HEK293 (cell line): ENCODE measurements around the gene ST6GAL1.

Experiments
- GLI2 ChIP-seq: fragments of 450-650 bp; formaldehyde crosslinking; IDR thresholded peaks from 2 replicates; pipeline ENCODE4; 2017; ENCODE audit warnings: missing biosample characterization, missing genetic modification characterization, low read depth, borderline replicate concordance
- GLIS1 ChIP-seq: fragments of 450-650 bp; formaldehyde crosslinking; IDR thresholded peaks from 2 replicates; pipeline ENCODE4 v1.5.1; 2016; ENCODE audit warnings: missing biosample characterization, missing genetic modification characterization
- GLIS2 ChIP-seq: fragments of 450-650 bp; formaldehyde crosslinking; IDR thresholded peaks from 2 replicates; pipeline ENCODE4 v1.5.1; 2016; ENCODE audit warnings: missing biosample characterization, missing genetic modification characterization
- HIC1 ChIP-seq: fragments of 450-650 bp; formaldehyde crosslinking; IDR thresholded peaks from 2 replicates; pipeline ENCODE4 v1.5.1; 2016; ENCODE audit warnings: missing biosample characterization, missing genetic modification characterization
- HOXC10 ChIP-seq: sonication (generic); formaldehyde crosslinking; IDR thresholded peaks from 2 replicates; pipeline ENCODE4 v1.8.1; 2023; ENCODE audit warnings: mild to moderate bottlenecking, missing genetic modification reagents
- KLF10 ChIP-seq: fragments of 450-650 bp; IDR thresholded peaks from 2 replicates; pipeline ENCODE4 v1.5.1; 2018; ENCODE audit warnings: missing biosample characterization, mild to moderate bottlenecking, missing genetic modification characterization
- KLF7 ChIP-seq: fragments of 450-650 bp; formaldehyde crosslinking; IDR thresholded peaks from 2 replicates; pipeline ENCODE4 v1.5.1; 2016; ENCODE audit warnings: missing biosample characterization, missing genetic modification characterization, borderline replicate concordance
- KLF8 ChIP-seq: fragments of 450-650 bp; formaldehyde crosslinking; IDR thresholded peaks from 2 replicates; pipeline ENCODE4 v1.5.1; 2016; ENCODE audit warnings: missing biosample characterization, missing genetic modification characterization
- KLF9 ChIP-seq: fragments of 450-650 bp; formaldehyde crosslinking; IDR thresholded peaks from 2 replicates; pipeline ENCODE4 v1.5.1; 2016; ENCODE audit warnings: missing biosample characterization, missing genetic modification characterization, low read depth
- PRDM1 ChIP-seq: fragments of 450-650 bp; formaldehyde crosslinking; IDR thresholded peaks from 2 replicates; pipeline ENCODE4; 2016; ENCODE audit warnings: missing biosample characterization, missing genetic modification characterization
- TCF7L2 ChIP-seq: IDR thresholded peaks from 2 replicates; pipeline ENCODE4 v1.6.1; 2011; ENCODE audit warnings: low read depth, mild to moderate bottlenecking, inconsistent platforms, low read length, moderate library complexity, borderline replicate concordance
- ZBTB20 ChIP-seq: fragments of 450-650 bp; formaldehyde crosslinking; IDR thresholded peaks from 2 replicates; pipeline ENCODE4 v1.5.1; 2016; ENCODE audit warnings: missing biosample characterization, missing genetic modification characterization
- ZBTB8A ChIP-seq: fragments of 450-650 bp; formaldehyde crosslinking; IDR thresholded peaks from 2 replicates; pipeline ENCODE4 v1.5.1; 2016; ENCODE audit warnings: missing biosample characterization, missing genetic modification characterization
- ZFHX2 ChIP-seq: fragments of 450-650 bp; formaldehyde crosslinking; conservative IDR thresholded peaks from 2 replicates; pipeline ENCODE4 v1.5.1; 2016; ENCODE audit warnings: missing biosample characterization, missing genetic modification characterization
- ZIC2 ChIP-seq: fragments of 450-650 bp; formaldehyde crosslinking; IDR thresholded peaks from 2 replicates; pipeline ENCODE4 v1.5.1; 2016; ENCODE audit warnings: missing biosample characterization, missing genetic modification characterization
- ZNF223 ChIP-seq: fragments of 450-650 bp; formaldehyde crosslinking; IDR thresholded peaks from 2 replicates; pipeline ENCODE4 v1.5.1; 2016; ENCODE audit warnings: missing biosample characterization, missing genetic modification characterization
- ZNF335 ChIP-seq: fragments of 450-650 bp; formaldehyde crosslinking; conservative IDR thresholded peaks from 2 replicates; pipeline ENCODE4 v1.5.1; 2016; ENCODE audit warnings: missing biosample characterization, missing genetic modification characterization
- ZNF416 ChIP-seq: fragments of 450-650 bp; formaldehyde crosslinking; IDR thresholded peaks from 2 replicates; pipeline ENCODE4 v1.5.1; 2016; ENCODE audit warnings: missing biosample characterization, missing genetic modification characterization
- ZNF449 ChIP-seq: fragments of 450-650 bp; formaldehyde crosslinking; IDR thresholded peaks from 2 replicates; pipeline ENCODE4 v1.5.1; 2017; ENCODE audit warnings: missing biosample characterization, mild to moderate bottlenecking, missing genetic modification characterization, moderate library complexity
- ZNF610 ChIP-seq: fragments of 450-650 bp; formaldehyde crosslinking; IDR thresholded peaks from 2 replicates; pipeline ENCODE4 v1.5.1; 2016; ENCODE audit warnings: missing biosample characterization, missing genetic modification characterization, borderline replicate concordance
- ZNF777 ChIP-seq: fragments of 450-650 bp; formaldehyde crosslinking; IDR thresholded peaks from 2 replicates; pipeline ENCODE4 v1.5.1; 2017; ENCODE audit warnings: missing biosample characterization, missing genetic modification characterization, borderline replicate concordance
- TF ChIP-seq, protein P1 (sequence below): fragments of 450-650 bp; IDR thresholded peaks from 2 replicates; pipeline ENCODE4 v1.5.1; 2018; ENCODE audit warnings: missing biosample characterization, missing genetic modification characterization
- TF ChIP-seq, protein P2 (sequence below): fragments of 450-650 bp; formaldehyde crosslinking; optimal IDR thresholded peaks from 2 replicates; pipeline ENCODE3; 2016; ENCODE audit warnings: missing biosample characterization, mild to moderate bottlenecking, missing genetic modification characterization
- TF ChIP-seq, protein P3 (sequence below): fragments of 450-650 bp; formaldehyde crosslinking; IDR thresholded peaks from 2 replicates; pipeline ENCODE4 v1.5.1; 2016; ENCODE audit warnings: missing biosample characterization, missing genetic modification characterization
- TF ChIP-seq, protein P4 (sequence below): fragments of 450-650 bp; formaldehyde crosslinking; IDR thresholded peaks from 2 replicates; pipeline ENCODE4 v1.5.1; 2016; ENCODE audit warnings: missing biosample characterization, missing genetic modification characterization

The ST6GAL1 gene

GRCh38 chr3:186930641-186931531 is 560 bp downstream of the ST6GAL1 start (continued):
- TF ChIP-seq GLIS1 = no peak
- no peak for TF ChIP-seq GLI2 (tag by site-specific recombination)
- TF ChIP-seq, protein P1, sequence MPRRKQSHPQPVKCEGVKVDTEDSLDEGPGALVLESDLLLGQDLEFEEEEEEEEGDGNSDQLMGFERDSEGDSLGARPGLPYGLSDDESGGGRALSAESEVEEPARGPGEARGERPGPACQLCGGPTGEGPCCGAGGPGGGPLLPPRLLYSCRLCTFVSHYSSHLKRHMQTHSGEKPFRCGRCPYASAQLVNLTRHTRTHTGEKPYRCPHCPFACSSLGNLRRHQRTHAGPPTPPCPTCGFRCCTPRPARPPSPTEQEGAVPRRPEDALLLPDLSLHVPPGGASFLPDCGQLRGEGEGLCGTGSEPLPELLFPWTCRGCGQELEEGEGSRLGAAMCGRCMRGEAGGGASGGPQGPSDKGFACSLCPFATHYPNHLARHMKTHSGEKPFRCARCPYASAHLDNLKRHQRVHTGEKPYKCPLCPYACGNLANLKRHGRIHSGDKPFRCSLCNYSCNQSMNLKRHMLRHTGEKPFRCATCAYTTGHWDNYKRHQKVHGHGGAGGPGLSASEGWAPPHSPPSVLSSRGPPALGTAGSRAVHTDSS (tag by site-specific recombination) = no peak
- no peak for TF ChIP-seq ZNF416 (tag by site-specific recombination)
- TF ChIP-seq HOXC10 (CRISPR knock-in tag) = no peak
- 0 out of 2 replicates have a peak, but pooled peaks have one; percentile 20 for TF ChIP-seq KLF8 (tag by site-specific recombination)
- 0 out of 2 replicates have a peak, but pooled peaks have one; percentile 11 for TF ChIP-seq KLF10 (tag by site-specific recombination)
- TF ChIP-seq, protein P2, sequence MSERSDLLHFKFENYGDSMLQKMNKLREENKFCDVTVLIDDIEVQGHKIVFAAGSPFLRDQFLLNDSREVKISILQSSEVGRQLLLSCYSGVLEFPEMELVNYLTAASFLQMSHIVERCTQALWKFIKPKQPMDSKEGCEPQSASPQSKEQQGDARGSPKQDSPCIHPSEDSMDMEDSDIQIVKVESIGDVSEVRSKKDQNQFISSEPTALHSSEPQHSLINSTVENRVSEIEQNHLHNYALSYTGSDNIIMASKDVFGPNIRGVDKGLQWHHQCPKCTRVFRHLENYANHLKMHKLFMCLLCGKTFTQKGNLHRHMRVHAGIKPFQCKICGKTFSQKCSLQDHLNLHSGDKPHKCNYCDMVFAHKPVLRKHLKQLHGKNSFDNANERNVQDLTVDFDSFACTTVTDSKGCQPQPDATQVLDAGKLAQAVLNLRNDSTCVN (tag by site-specific recombination) = peak; percentile 92
- TF ChIP-seq ZNF777 (tag by site-specific recombination) = peak; percentile 28; the same call in 1 of the 2 replicates
- peak; percentile 73; the same call in 1 of the 2 replicates for TF ChIP-seq ZNF449 (tag by site-specific recombination)
- peak; percentile 46; the same call in 1 of the 2 replicates for TF ChIP-seq TCF7L2
- TF ChIP-seq ZNF335 (tag by site-specific recombination) = peak; percentile 51
- TF ChIP-seq ZIC2 (tag by site-specific recombination) = peak; percentile 67
- TF ChIP-seq ZBTB20 (tag by site-specific recombination) = peak; percentile 61; the same call in 1 of the 2 replicates
- peak; percentile 41; the same call in 1 of the 2 replicates for TF ChIP-seq KLF9 (tag by site-specific recombination)
- TF ChIP-seq GLIS2 (tag by site-specific recombination) = peak; percentile 84
- 0 out of 2 replicates have a peak, but pooled peaks have one; percentile 22 for TF ChIP-seq KLF7 (tag by site-specific recombination)
- peak; percentile 87 for TF ChIP-seq ZNF223
- TF ChIP-seq, protein P3, sequence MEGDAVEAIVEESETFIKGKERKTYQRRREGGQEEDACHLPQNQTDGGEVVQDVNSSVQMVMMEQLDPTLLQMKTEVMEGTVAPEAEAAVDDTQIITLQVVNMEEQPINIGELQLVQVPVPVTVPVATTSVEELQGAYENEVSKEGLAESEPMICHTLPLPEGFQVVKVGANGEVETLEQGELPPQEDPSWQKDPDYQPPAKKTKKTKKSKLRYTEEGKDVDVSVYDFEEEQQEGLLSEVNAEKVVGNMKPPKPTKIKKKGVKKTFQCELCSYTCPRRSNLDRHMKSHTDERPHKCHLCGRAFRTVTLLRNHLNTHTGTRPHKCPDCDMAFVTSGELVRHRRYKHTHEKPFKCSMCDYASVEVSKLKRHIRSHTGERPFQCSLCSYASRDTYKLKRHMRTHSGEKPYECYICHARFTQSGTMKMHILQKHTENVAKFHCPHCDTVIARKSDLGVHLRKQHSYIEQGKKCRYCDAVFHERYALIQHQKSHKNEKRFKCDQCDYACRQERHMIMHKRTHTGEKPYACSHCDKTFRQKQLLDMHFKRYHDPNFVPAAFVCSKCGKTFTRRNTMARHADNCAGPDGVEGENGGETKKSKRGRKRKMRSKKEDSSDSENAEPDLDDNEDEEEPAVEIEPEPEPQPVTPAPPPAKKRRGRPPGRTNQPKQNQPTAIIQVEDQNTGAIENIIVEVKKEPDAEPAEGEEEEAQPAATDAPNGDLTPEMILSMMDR (tag by site-specific recombination) = peak; percentile 63
- 0 out of 2 replicates have a peak, but pooled peaks have one; percentile 50 for TF ChIP-seq ZBTB8A (tag by site-specific recombination)
- peak; percentile 53 for TF ChIP-seq PRDM1 (tag by site-specific recombination)
- peak; percentile 60; the same call in 1 of the 2 replicates for TF ChIP-seq HIC1 (tag by site-specific recombination)
- peak; percentile 100 for TF ChIP-seq ZFHX2 (tag by site-specific recombination)
- TF ChIP-seq, protein P4, sequence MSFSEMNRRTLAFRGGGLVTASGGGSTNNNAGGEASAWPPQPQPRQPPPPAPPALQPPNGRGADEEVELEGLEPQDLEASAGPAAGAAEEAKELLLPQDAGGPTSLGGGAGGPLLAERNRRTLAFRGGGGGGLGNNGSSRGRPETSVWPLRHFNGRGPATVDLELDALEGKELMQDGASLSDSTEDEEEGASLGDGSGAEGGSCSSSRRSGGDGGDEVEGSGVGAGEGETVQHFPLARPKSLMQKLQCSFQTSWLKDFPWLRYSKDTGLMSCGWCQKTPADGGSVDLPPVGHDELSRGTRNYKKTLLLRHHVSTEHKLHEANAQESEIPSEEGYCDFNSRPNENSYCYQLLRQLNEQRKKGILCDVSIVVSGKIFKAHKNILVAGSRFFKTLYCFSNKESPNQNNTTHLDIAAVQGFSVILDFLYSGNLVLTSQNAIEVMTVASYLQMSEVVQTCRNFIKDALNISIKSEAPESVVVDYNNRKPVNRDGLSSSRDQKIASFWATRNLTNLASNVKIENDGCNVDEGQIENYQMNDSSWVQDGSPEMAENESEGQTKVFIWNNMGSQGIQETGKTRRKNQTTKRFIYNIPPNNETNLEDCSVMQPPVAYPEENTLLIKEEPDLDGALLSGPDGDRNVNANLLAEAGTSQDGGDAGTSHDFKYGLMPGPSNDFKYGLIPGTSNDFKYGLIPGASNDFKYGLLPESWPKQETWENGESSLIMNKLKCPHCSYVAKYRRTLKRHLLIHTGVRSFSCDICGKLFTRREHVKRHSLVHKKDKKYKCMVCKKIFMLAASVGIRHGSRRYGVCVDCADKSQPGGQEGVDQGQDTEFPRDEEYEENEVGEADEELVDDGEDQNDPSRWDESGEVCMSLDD (tag by site-specific recombination) = 0 out of 2 replicates have a peak, but pooled peaks have one; percentile 36
- 0 out of 2 replicates have a peak, but pooled peaks have one; percentile 44 for TF ChIP-seq ZNF610 (tag by site-specific recombination)
